HG02798 (cell line): ENCODE data around the gene CYB5R4.

Experiments used
- ATAC-seq: cut with Tn5 transposase; IDR thresholded peaks from one replicate; pipeline ENCODE4 v1.9.1; 2021; ENCODE audit warnings: mild to moderate bottlenecking; ENCODE audit not compliant: unreplicated experiment, poor library complexity

Gene CYB5R4

GRCh38 chr6:83976037-83976755, 116.7 kb downstream of the CYB5R4 start:
- ATAC-seq = no peak

GRCh38 chr6:83976871-83977270, 117.4 kb downstream of the CYB5R4 start:
- no peak for ATAC-seq

- ATAC-seq = no peak
Measured at GRCh38 chr6:83978324-83978734, 118.8 kb downstream of the CYB5R4 start.

- ATAC-seq = no peak
Measured at GRCh38 chr6:83978997-83979396, 119.5 kb downstream of the CYB5R4 start.

GRCh38 chr6:83984411-83984810, 124.9 kb downstream of the CYB5R4 start:
- ATAC-seq = no peak

GRCh38 chr6:83985308-83985713, 125.8 kb downstream of the CYB5R4 start:
- no peak for ATAC-seq

- no peak for ATAC-seq
Measured at GRCh38 chr6:83985715-83986114, 126.2 kb downstream of the CYB5R4 start.

- ATAC-seq = no peak
Measured at GRCh38 chr6:83998021-83998584, 138.6 kb downstream of the CYB5R4 start.

- ATAC-seq = no peak
Measured at GRCh38 chr6:84001119-84001518, 141.6 kb downstream of the CYB5R4 start.

- no peak for ATAC-seq
Measured at GRCh38 chr6:84002226-84002625, 142.7 kb downstream of the CYB5R4 start.

- no peak for ATAC-seq
Measured at GRCh38 chr6:84003131-84003530, 143.6 kb downstream of the CYB5R4 start.

- no peak for ATAC-seq
Measured at GRCh38 chr6:84003654-84004053, 144.2 kb downstream of the CYB5R4 start.

GRCh38 chr6:84007871-84008270, 148.4 kb downstream of the CYB5R4 start:
- ATAC-seq = no peak

- ATAC-seq = no peak
Measured at GRCh38 chr6:84013354-84013753, 153.9 kb downstream of the CYB5R4 start.

- ATAC-seq = no peak
Measured at GRCh38 chr6:84013931-84014330, 154.4 kb downstream of the CYB5R4 start.

GRCh38 chr6:84016029-84016428, 156.5 kb downstream of the CYB5R4 start:
- no peak for ATAC-seq
